WTC11 (cell line): Measurements from ENCODE around the gene CNR2. TPM values are rescaled to one million over a fixed set of nuclear protein-coding genes. Genes with fewer than 3 reads are reported as not detected.
"Not testable (repeated sequence)": the region's sequence is repeated elsewhere in the genome, so short reads cannot be mapped to it uniquely, and the experiment has no call there.

Experiments
- ATAC-seq: fragments of 200-7000 bp; cut with Tn5 transposase; 2 replicates; pipeline ENCODE4 v1.10.0; 2021; ENCODE audit warnings: mild to moderate bottlenecking, moderate library complexity
- CTCF ChIA-PET: fragments of 300-600 bp; sonication (Branson Sonifier 250); formaldehyde crosslinking; loops from one replicate; lab custom pipeline; 2021; ENCODE audit warnings: antibody characterized with exemption; lab: Charles Lee
- POLR2A ChIA-PET: fragments of 350-600 bp; sonication (Branson Sonifier 250); formaldehyde crosslinking; loops from one replicate; lab custom pipeline; 2021; ENCODE audit warnings: antibody characterized with exemption; lab: Charles Lee
- DNase-seq: peaks from one replicate; pipeline ENCODE4 v3.0.0; 2021; ENCODE audit warnings: low spot score
- H3K27ac Mint-ChIP-seq: 2 replicates; pipeline ENCODE4 v1.8.0; 2021; ENCODE audit warnings: mixed read lengths
- H3K27me3 Mint-ChIP-seq: 2 replicates; pipeline ENCODE4 v1.8.0; 2021; ENCODE audit warnings: low read depth, mild to moderate bottlenecking, moderate library complexity, mixed read lengths
- H3K36me3 Mint-ChIP-seq: 2 replicates; pipeline ENCODE4 v1.8.0; 2021; ENCODE audit warnings: mixed read lengths
- H3K4me1 Mint-ChIP-seq: 2 replicates; pipeline ENCODE4 v1.8.0; 2022; ENCODE audit warnings: mixed read lengths
- H3K4me3 Mint-ChIP-seq: 2 replicates; pipeline ENCODE4 v1.8.0; 2021; ENCODE audit warnings: mild to moderate bottlenecking, moderate library complexity, mixed read lengths
- H3K9me3 Mint-ChIP-seq: 2 replicates; pipeline ENCODE4 v1.8.0; 2021; ENCODE audit warnings: mixed read lengths
- AR ChIP-seq: fragments of 250-450 bp; sonication (Bioruptor Pico); IDR thresholded peaks from 2 replicates; pipeline ENCODE4 v1.9.0; 2021; ENCODE audit warnings: mild to moderate bottlenecking
- ARID4B ChIP-seq: sonication (generic); formaldehyde crosslinking; IDR thresholded peaks from 2 replicates; pipeline ENCODE4 v1.8.0; 2023; ENCODE audit warnings: missing genetic modification reagents, mild to moderate bottlenecking, borderline replicate concordance
- ATF3 ChIP-seq: sonication (generic); formaldehyde crosslinking; conservative IDR thresholded peaks from 2 replicates; pipeline ENCODE4 v1.8.1; 2022; ENCODE audit warnings: mild to moderate bottlenecking, missing genetic modification reagents
- CBFB ChIP-seq: sonication (generic); formaldehyde crosslinking; IDR thresholded peaks from 2 replicates; pipeline ENCODE4 v1.8.1; 2022; ENCODE audit warnings: mild to moderate bottlenecking, low read depth, missing genetic modification reagents
- ESRRA ChIP-seq: sonication (generic); formaldehyde crosslinking; IDR thresholded peaks from 2 replicates; pipeline ENCODE4 v1.8.1; 2022; ENCODE audit warnings: mild to moderate bottlenecking, missing genetic modification reagents, borderline replicate concordance
- GABPB1 ChIP-seq: sonication (generic); formaldehyde crosslinking; IDR thresholded peaks from 2 replicates; pipeline ENCODE4 v1.8.1; 2023; ENCODE audit warnings: mild to moderate bottlenecking, missing genetic modification reagents
- GTF2I ChIP-seq: fragments of 250-450 bp; sonication (Bioruptor Pico); conservative IDR thresholded peaks from 2 replicates; pipeline ENCODE4 v1.4.0; 2021; ENCODE audit warnings: mild to moderate bottlenecking
- IRF1 ChIP-seq: sonication (generic); formaldehyde crosslinking; IDR thresholded peaks from 2 replicates; pipeline ENCODE4 v1.8.0; 2023; ENCODE audit warnings: missing genetic modification reagents
- IRF2 ChIP-seq: sonication (generic); formaldehyde crosslinking; IDR thresholded peaks from 2 replicates; pipeline ENCODE4 v1.8.0; 2022; ENCODE audit warnings: low read depth, missing genetic modification reagents, borderline replicate concordance
- JAZF1 ChIP-seq: fragments of 250-450 bp; sonication (Bioruptor Pico); IDR thresholded peaks from 2 replicates; pipeline ENCODE4 v1.9.0; 2021; ENCODE audit warnings: moderate library complexity, mild to moderate bottlenecking, inconsistent platforms
- NFE2L1 ChIP-seq: sonication (generic); formaldehyde crosslinking; IDR thresholded peaks from 2 replicates; pipeline ENCODE4 v1.8.1; 2023; ENCODE audit warnings: missing genetic modification reagents
- PRRX2 ChIP-seq: fragments of 250-450 bp; sonication (Bioruptor Pico); IDR thresholded peaks from 2 replicates; pipeline ENCODE4 v1.8.0; 2021; ENCODE audit warnings: mild to moderate bottlenecking
- RELA ChIP-seq: sonication (generic); formaldehyde crosslinking; IDR thresholded peaks from 2 replicates; pipeline ENCODE4 v1.8.1; 2022; ENCODE audit warnings: missing genetic modification reagents, mild to moderate bottlenecking, borderline replicate concordance
- SMAD3 ChIP-seq: sonication (generic); formaldehyde crosslinking; IDR thresholded peaks from 2 replicates; pipeline ENCODE4 v1.8.0; 2022; ENCODE audit warnings: missing genetic modification reagents, mild to moderate bottlenecking, borderline replicate concordance
- SMAD4 ChIP-seq: sonication (generic); formaldehyde crosslinking; IDR thresholded peaks from 2 replicates; pipeline ENCODE4 v1.8.0; 2022; ENCODE audit warnings: mild to moderate bottlenecking, missing genetic modification reagents
- SOX15 ChIP-seq: fragments of 250-450 bp; sonication (Bioruptor Pico); IDR thresholded peaks from 2 replicates; pipeline ENCODE4 v1.9.0; 2021; ENCODE audit warnings: mild to moderate bottlenecking
- SP1 ChIP-seq: sonication (generic); formaldehyde crosslinking; conservative IDR thresholded peaks from 2 replicates; pipeline ENCODE4 v1.8.1; 2022; ENCODE audit warnings: missing genetic modification reagents
- TP53 ChIP-seq: sonication (generic); formaldehyde crosslinking; IDR thresholded peaks from 2 replicates; pipeline ENCODE4 v1.8.1; 2023; ENCODE audit warnings: mild to moderate bottlenecking, missing genetic modification reagents
- USF1 ChIP-seq: sonication (generic); formaldehyde crosslinking; IDR thresholded peaks from 2 replicates; pipeline ENCODE4 v1.8.0; 2022; ENCODE audit warnings: mild to moderate bottlenecking, missing genetic modification reagents
- ZNF396 ChIP-seq: fragments of 250-450 bp; sonication (Bioruptor Pico); IDR thresholded peaks from 2 replicates; pipeline ENCODE4 v1.8.0; 2021; ENCODE audit warnings: mild to moderate bottlenecking, moderate library complexity, borderline replicate concordance
- ZNF416 ChIP-seq: fragments of 250-450 bp; sonication (Bioruptor Pico); IDR thresholded peaks from 2 replicates; pipeline ENCODE4 v1.9.0; 2021; ENCODE audit warnings: mild to moderate bottlenecking, inconsistent platforms
- ZSCAN18 ChIP-seq: fragments of 250-450 bp; sonication (Bioruptor Pico); IDR thresholded peaks from 2 replicates; pipeline ENCODE4 v2.1.2; 2022; ENCODE audit warnings: mild to moderate bottlenecking, moderate library complexity
- total RNA-seq: library from RNA; stranded (reverse); gene quantifications from 3 replicates; pipeline ENCODE4 v1.2.3, GENCODE V29; 2021

CNR2 gene
- total RNA-seq, 1 experiment from 2014 or later, result not detected

- Mint-ChIP-seq H3K4me3 (no peak overlapping the region), H3K4me1 (no peaks in the 10 kb centered on the region), H3K27ac (no peak overlapping the region), H3K27me3 (no peaks in the 10 kb centered on the region), H3K36me3 (peaks cover 26% of the 10 kb centered on the region), H3K9me3 (peaks cover 21% of the 10 kb centered on the region)
- TF ChIP-seq GABPB1 (no peak), ZSCAN18 (CRISPR knock-in tag) (no peak), RELA (no peak), SP1 (CRISPR knock-in tag) (no peak), USF1 (CRISPR knock-in tag) (no peak), TP53 (CRISPR knock-in tag) (no peak), ZNF416 (CRISPR knock-in tag) (no peak), SMAD3 (CRISPR knock-in tag) (no peak), GTF2I (CRISPR knock-in tag) (no peak), SOX15 (no peak), ESRRA (CRISPR knock-in tag) (no peak), ZNF396 (CRISPR knock-in tag) (no peak), NFE2L1 (CRISPR knock-in tag) (no peak), ATF3 (CRISPR knock-in tag) (no peak), IRF1 (no peak), JAZF1 (CRISPR knock-in tag) (no peak), IRF2 (no peak), PRRX2 (no peak), SMAD4 (CRISPR knock-in tag) (no peak)
- no peak for DNase-seq
- ATAC-seq, result no peak
- ChIA-PET CTCF (interaction anchor here (0.6 to 1.2 kb wide), 4 partner anchors 39 to 1569 kb away, joined by 3 to 4 read pairs (median 3); no protein-coding TSS in a partner anchor), POLR2A (no interaction called here)
Observed at GRCh38 chr1:23848673-23849616, 64.2 kb downstream of the CNR2 start.

GRCh38 chr1:23847482-23848095 lies 65.6 kb downstream of the CNR2 start:
- POLR2A ChIA-PET, H3K27me3 Mint-ChIP-seq, DNase-seq, ATAC-seq, H3K4me1 Mint-ChIP-seq, H3K27ac Mint-ChIP-seq, CTCF ChIA-PET, H3K4me3 Mint-ChIP-seq: not testable (repeated sequence)
- Mint-ChIP-seq H3K36me3 (peaks cover 23% of the 10 kb centered on the region), H3K9me3 (peaks cover 21% of the 10 kb centered on the region)

GRCh38 chr1:23845163-23845562 lies 68.0 kb downstream of the CNR2 start:
- peaks cover 20% of the 10 kb centered on the region for H3K36me3 Mint-ChIP-seq
- ATAC-seq, result no peak

More at GRCh38 chr1:23845163-23845562, 68.0 kb downstream of the CNR2 start:
- H3K4me1 Mint-ChIP-seq, result no peaks in the 10 kb centered on the region
- peaks cover 15% of the 10 kb centered on the region for H3K27me3 Mint-ChIP-seq
- no peak for DNase-seq
- TF ChIP-seq IRF2 (no peak), CBFB (CRISPR knock-in tag) (no peak), AR (CRISPR knock-in tag) (no peak), ARID4B (no peak)
- no peak overlapping the region for H3K4me3 Mint-ChIP-seq
- POLR2A ChIA-PET, result no interaction called here
- CTCF ChIA-PET, result interaction anchor here (0.8 kb wide), 1 partner anchor 34 kb away, joined by 3 read pairs; no protein-coding TSS in a partner anchor
- H3K9me3 Mint-ChIP-seq, result peaks cover 18% of the 10 kb centered on the region
- no peak overlapping the region for H3K27ac Mint-ChIP-seq
